Psoas muscle (tissue), 8 donors: Measurements from ENCODE around the gene CRKL. TPM values are rescaled to one million over a fixed set of nuclear protein-coding genes. Genes with fewer than 3 reads are reported as not detected.
"Not testable (repeated sequence)": the region's sequence is repeated elsewhere in the genome, so short reads cannot be mapped to it uniquely, and the experiment has no call there.

Experiments used
- ATAC-seq, 4 donors: fragments of 200-7000 bp; cut with Tn5 transposase; one replicate each; pipeline ENCODE4 v1.9.1; 2020; ENCODE audit warnings: moderate library complexity in 3 of 4, mild to moderate bottlenecking in 2 of 4
- DNase-seq, 2 donors: peaks; one replicate each; pipeline ENCODE4 v3.0.0-alpha.2; 2020
- H3K27ac ChIP-seq: fragments of 200-600 bp; one replicate; pipeline ENCODE4 v1.8.0; 2022
- H3K27me3 ChIP-seq, 3 donors: fragments of 200-600 bp in 1 of 3; one replicate each; pipeline versions ENCODE4 v1.6.1 to v1.8.0; 2013 to 2022; ENCODE audit warnings: low read length in 2 of 3, mild to moderate bottlenecking in 2 of 3, moderate library complexity in 1 of 3; ENCODE audit not compliant: insufficient read depth in 3 of 3
- H3K36me3 ChIP-seq, 2 donors: fragments of 200-600 bp in 1 of 2; one replicate each; pipeline versions ENCODE4 v1.6.1 to v1.8.0; 2013 to 2022; ENCODE audit warnings: low read depth in 1 of 2, mild to moderate bottlenecking in 1 of 2, moderate library complexity in 1 of 2; ENCODE audit not compliant: insufficient read depth in 1 of 2
- H3K4me1 ChIP-seq: fragments of 200-600 bp; one replicate; pipeline ENCODE4 v1.8.0; 2022
- H3K4me3 ChIP-seq: fragments of 200-600 bp; one replicate; pipeline ENCODE4 v1.8.0; 2022; ENCODE audit warnings: mild to moderate bottlenecking
- H3K9me3 ChIP-seq: fragments of 200-600 bp; one replicate; pipeline ENCODE4 v1.8.0; 2022
- WGBS, 3 donors: extraction: QIAGEN DNeasy Blood & Tissue Kit; methylation state at CpG; one replicate each; pipeline versions ENCODE4 v1.1.6 to v1.1.7; 2013; 5-methylcytosine and 5-hydroxymethylcytosine counted together
- intact Hi-C, 2 donors: fragments of 100-400 bp; cut with DNase I; formaldehyde crosslinking; loops; one replicate each; pipeline versions ENCODE4 v1.11.0 to v1.14.2; 2022
- polyA plus RNA-seq, 3 donors: library from polyadenylated mRNA; stranded (reverse); fragments of 200-250 nt; gene quantifications; one replicate each; pipeline ENCODE4 v1.2.3, GENCODE V29; 2013
- total RNA-seq, 4 donors: library from RNA; stranded (reverse); fragmentation: NEBNext Ultra II Directional in 2 of 4; extraction: Animal tissue kit (Norgen Biotek cat#: 25700) in 2 of 4; gene quantifications; one replicate each; pipeline versions ENCODE4 v1.2.1 to v1.2.4, GENCODE V29; 2021 to 2023
- TF ChIP-seq, protein P1 (sequence below): fragments of 200-600 bp; IDR thresholded peaks from one replicate; pipeline ENCODE4 v1.8.0; 2022; ENCODE audit warnings: antibody characterized with exemption
- donor health status: healthy with polysubstance abuse.
- donor health status: DM: no; HTN: no; CAD: no; lungs with moderate emphysema.
- donor health status: Bipolar disorder and iron deficiency.
- donor health status: healthy.
- donor health status: DM: yes; HTN: yes; CAD: no.
- donor health status: DM: no; HTN: no; CAD: no.
- donor health status: DM: no; HTN: no; CAD: no.
- donor health status: DM: yes; HTN: yes; CAD: no.

Gene CRKL
- total and polyA plus RNA-seq, 7 donors = 29.7 to 94.7 (median 68.9) TPM

DNA sequence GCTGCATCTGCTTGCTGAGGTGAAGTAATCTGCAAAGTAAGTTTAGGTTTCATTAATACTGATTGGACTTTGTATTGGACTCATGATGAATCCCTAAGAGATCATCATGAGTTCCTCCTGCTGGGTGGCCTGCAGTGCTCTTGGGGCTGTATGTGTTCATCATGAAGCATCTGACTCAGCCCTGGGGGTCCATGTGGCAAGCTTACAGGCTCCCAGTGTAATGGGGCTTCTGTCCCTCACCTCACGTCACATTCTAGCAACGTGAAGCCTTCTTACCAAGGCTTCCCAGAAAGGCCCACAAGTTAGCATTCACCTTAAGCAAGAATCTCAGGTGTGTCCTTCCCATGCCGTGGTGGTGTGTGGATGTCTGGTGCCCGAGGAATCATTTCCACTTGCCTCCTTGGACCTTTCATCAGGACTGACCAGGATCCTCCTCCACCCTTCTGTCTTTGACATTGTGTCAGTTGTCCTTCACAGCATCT, 23.7 kb downstream of the CRKL start:
- peaks cover 51% of the 10 kb centered on the region for H3K4me1 ChIP-seq
- 79 to 83% (median 80%) methylated on average over 4 of the region's 4 CpGs for WGBS, 3 donors

DNA sequence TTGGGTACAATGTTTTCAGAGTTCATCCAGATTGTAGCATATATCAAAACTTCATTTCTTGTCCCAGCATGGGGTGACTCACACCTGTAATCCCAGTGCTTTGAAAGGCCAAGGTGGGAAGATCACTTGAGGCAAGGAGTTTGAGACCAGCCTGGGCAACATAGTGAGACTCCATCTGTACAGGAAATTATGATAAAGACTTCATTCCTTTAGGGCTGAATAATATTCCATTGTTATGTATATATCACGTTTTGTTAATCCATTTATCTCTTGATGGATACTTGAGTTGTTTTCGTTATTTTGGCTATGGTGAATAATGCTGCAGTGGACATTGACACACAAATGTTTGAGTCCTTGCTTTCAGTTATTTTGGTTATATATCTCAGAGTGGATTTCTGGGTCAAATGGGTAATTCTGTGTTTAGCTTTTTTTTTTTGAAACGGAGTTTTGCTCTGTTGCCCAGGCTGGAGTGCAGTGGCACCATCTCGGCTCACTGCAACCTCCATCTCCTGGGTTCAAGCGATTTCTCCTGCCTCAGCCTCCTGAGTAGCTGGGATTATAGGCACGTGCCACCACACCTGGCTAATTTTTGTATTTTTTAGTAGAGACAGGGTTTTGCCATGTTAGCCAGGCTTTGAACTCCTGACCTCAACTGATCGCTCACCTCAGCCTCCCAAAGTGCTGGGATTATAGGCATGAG, 25.1 kb downstream of the CRKL start:
- H3K27me3 ChIP-seq, H3K27ac ChIP-seq, H3K36me3 ChIP-seq, H3K9me3 ChIP-seq, H3K4me3 ChIP-seq, DNase-seq, ATAC-seq: not testable (repeated sequence)
- peaks cover 50% of the 10 kb centered on the region for H3K4me1 ChIP-seq
- intact Hi-C loops = loop anchor here in 1 of 2 donors (10.0 kb wide), 1 partner anchor 78 kb away; no protein-coding TSS in a partner anchor
- WGBS, 3 donors = 88 to 91% (median 89%) methylated on average over 7 of the region's 7 CpGs

More for the DNA sequence above, 23.7 kb downstream of the CRKL start:
- Histone ChIP-seq H3K36me3 (peaks cover 0 to 6% of the 10 kb centered on the region in 2 donors), H3K9me3 (no peaks in the 10 kb centered on the region), H3K4me3 (no peak overlapping the region), H3K27me3 (no peaks in the 10 kb centered on the region), H3K27ac (no peak overlapping the region)
- TF ChIP-seq, protein P1, sequence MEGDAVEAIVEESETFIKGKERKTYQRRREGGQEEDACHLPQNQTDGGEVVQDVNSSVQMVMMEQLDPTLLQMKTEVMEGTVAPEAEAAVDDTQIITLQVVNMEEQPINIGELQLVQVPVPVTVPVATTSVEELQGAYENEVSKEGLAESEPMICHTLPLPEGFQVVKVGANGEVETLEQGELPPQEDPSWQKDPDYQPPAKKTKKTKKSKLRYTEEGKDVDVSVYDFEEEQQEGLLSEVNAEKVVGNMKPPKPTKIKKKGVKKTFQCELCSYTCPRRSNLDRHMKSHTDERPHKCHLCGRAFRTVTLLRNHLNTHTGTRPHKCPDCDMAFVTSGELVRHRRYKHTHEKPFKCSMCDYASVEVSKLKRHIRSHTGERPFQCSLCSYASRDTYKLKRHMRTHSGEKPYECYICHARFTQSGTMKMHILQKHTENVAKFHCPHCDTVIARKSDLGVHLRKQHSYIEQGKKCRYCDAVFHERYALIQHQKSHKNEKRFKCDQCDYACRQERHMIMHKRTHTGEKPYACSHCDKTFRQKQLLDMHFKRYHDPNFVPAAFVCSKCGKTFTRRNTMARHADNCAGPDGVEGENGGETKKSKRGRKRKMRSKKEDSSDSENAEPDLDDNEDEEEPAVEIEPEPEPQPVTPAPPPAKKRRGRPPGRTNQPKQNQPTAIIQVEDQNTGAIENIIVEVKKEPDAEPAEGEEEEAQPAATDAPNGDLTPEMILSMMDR = no peak
- intact Hi-C loops = loop anchor here in 1 of 2 donors (10.0 kb wide), 1 partner anchor 76 kb away; no protein-coding TSS in a partner anchor
- DNase-seq (no peak), ATAC-seq (no peak)

DNA sequence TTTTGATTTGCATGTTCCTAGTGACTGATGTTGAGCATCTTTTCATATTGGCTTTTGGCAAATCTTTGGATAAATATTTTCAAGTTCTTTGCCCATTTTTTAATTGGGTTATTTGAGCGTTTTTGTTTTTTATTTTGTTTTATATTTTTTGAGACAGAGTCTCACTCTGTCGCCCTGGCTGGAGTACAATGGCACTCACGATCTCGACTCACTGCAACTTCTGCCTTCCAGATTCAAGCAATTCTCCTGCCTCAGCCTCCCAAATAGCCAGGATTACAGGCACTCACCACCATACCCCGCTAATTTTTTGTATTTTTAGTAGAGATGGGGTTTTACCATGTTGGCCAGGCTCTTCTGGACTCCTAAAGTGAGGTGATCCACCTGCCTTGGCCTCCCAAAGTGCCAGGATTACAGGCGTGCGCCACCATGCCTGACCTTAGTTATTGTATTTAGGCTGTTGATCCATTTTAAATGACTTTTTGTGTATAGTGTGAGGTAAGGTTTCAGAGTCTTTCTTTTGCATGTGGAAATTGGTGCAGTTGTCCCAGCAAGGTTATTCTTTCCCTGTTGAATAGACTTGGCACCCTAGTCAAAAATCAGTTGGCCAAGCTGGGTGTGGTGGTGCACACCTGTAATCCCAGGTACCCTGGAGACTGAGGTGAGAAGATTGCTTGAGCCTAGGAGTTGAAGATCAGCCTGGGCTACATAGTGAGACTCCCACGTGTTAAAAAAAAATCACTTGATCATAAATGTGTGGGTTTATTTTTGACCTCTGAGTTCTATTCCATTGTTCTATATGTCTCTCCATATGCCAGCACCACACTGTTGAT, 26.1 kb downstream of the CRKL start:
- Histone ChIP-seq H3K4me1 (peaks cover 41% of the 10 kb centered on the region), H3K27me3 (no peaks in the 10 kb centered on the region), H3K9me3 (no peaks in the 10 kb centered on the region), H3K36me3 (no peaks in the 10 kb centered on the region), H3K27ac (no peak overlapping the region), H3K4me3 (no peak overlapping the region)
- DNase-seq = no peak
- intact Hi-C loops = loop anchor here in 1 of 2 donors (10.0 kb wide), 1 partner anchor 79 kb away; no protein-coding TSS in a partner anchor
- ATAC-seq = no peak
- 90 to 95% (median 92%) methylated on average over 8 of the region's 8 CpGs for WGBS, 3 donors
- TF ChIP-seq, protein P1 = no peak

DNA sequence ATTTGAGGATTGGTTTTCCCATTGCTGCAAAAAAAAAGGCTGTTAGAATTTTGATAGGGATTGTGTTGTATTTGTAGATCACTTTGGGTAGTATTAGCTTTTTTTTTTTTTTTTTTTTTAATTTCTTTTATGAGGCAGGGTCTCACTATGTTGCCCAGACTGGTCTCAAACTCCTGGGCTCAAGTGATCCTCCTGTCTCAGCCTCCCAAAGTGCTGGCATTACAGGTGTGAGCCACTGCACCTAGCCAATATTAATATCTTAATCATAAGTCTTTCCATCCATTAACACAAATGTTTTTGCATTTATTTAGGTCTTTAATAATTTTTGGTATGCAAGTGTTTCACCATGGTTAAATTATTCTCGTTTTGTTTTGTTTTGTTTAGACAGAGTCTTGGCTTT, 26.8 kb downstream of the CRKL start:
- TF ChIP-seq, protein P1 = no peak
- intact Hi-C loops = loop anchor here in 1 of 2 donors (10.0 kb wide), 1 partner anchor 79 kb away; no protein-coding TSS in a partner anchor
- no peaks in the 10 kb centered on the region for H3K36me3 ChIP-seq
- 29 to 50% (median 31%) methylated on average over 1 of the region's 1 CpG for WGBS, 3 donors
- H3K9me3 ChIP-seq = no peaks in the 10 kb centered on the region
- H3K27ac ChIP-seq = no peak overlapping the region
- H3K4me3 ChIP-seq = no peak overlapping the region
- no peaks in the 10 kb centered on the region for H3K27me3 ChIP-seq
- ATAC-seq (no peak), DNase-seq (no peak)
- H3K4me1 ChIP-seq = peaks cover 44% of the 10 kb centered on the region

DNA sequence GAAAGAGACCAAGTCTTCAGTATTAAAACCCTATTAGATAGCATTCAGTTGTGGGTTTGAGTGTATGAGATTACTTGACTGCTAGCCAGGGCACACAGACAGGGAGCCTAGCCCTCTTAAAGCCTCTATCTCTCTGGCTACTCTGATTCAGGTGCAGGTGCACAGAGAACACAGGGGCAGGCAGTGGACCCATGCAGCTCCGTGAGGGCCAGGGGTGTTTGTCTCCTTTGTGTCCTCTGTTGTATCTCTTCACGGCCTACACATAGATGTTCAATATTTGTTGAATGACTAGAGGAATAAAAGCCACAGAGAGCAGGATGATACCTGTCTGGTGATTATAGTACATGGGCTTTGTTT, 28.3 kb downstream of the CRKL start:
- H3K4me1 ChIP-seq = peaks cover 37% of the 10 kb centered on the region
- no peaks in the 10 kb centered on the region for H3K9me3 ChIP-seq
- WGBS, 3 donors = 90 to 97% (median 91%) methylated on average over 2 of the region's 2 CpGs
- no peak for ATAC-seq
- H3K27ac ChIP-seq = peak overlapping the region; percentile 71
- DNase-seq = no peak
- intact Hi-C loops = loop anchor here in 1 of 2 donors (10.0 kb wide), 1 partner anchor 81 kb away; no protein-coding TSS in a partner anchor
- TF ChIP-seq, protein P1 = no peak
- H3K27me3 ChIP-seq = no peaks in the 10 kb centered on the region
- peaks cover 1 to 14% of the 10 kb centered on the region in 2 donors for H3K36me3 ChIP-seq
- no peak overlapping the region for H3K4me3 ChIP-seq
